ENCODE data around the gene MRPS9.

The MRPS9 gene

GRCh38 chr2:105099153-105099552 lies 61.3 kb downstream of the MRPS9 start:
- no peaks in the 10 kb centered on the region for H3K27me3 ChIP-seq (ENCODE audit: control insufficient read depth in 5 of 5, insufficient read depth in 4 of 5, low read length in 5 of 5)
- H3K9me3 ChIP-seq (ENCODE audit: control insufficient read depth in 5 of 5, low read length in 5 of 5), result no peaks in the 10 kb centered on the region
- no peak overlapping the region for H3K9ac ChIP-seq (ENCODE audit: low read length in 5 of 5)
- no peak overlapping the region for H3K27ac ChIP-seq (ENCODE audit: low read depth, low read length)
- H3K4me1 ChIP-seq (ENCODE audit: control insufficient read depth in 5 of 5, insufficient read depth in 5 of 5, low read length in 5 of 5), result no peaks in the 10 kb centered on the region
- H3K36me3 ChIP-seq (ENCODE audit: control insufficient read depth in 5 of 5, insufficient read depth in 5 of 5, low read length in 5 of 5), result peaks cover 32 to 61% (median 57%) of the 10 kb centered on the region in 5 donors
- H3K4me3 ChIP-seq (ENCODE audit: low read depth in 1 of 5, low read length in 5 of 5), result no peak overlapping the region

- Histone ChIP-seq H3K4me3 (ENCODE audit: low read depth in 1 of 5, low read length in 5 of 5) (no peak overlapping the region), H3K36me3 (ENCODE audit: control insufficient read depth in 5 of 5, insufficient read depth in 5 of 5, low read length in 5 of 5) (peaks cover 22 to 54% (median 49%) of the 10 kb centered on the region in 5 donors), H3K9me3 (ENCODE audit: control insufficient read depth in 5 of 5, low read length in 5 of 5) (no peaks in the 10 kb centered on the region)
These were observed 62.4 kb downstream of the MRPS9 start for GRCh38 chr2:105100046-105100840.

GRCh38 chr2:105102001-105102400 lies 64.1 kb downstream of the MRPS9 start:
- no peak overlapping the region for H3K4me3 ChIP-seq (ENCODE audit: low read depth in 1 of 5, low read length in 5 of 5)
- peaks cover 22 to 54% (median 45%) of the 10 kb centered on the region in 5 donors for H3K36me3 ChIP-seq (ENCODE audit: control insufficient read depth in 5 of 5, insufficient read depth in 5 of 5, low read length in 5 of 5)
- no peak overlapping the region for H3K27ac ChIP-seq (ENCODE audit: low read depth, low read length)
- no peaks in the 10 kb centered on the region for H3K4me1 ChIP-seq (ENCODE audit: control insufficient read depth in 5 of 5, insufficient read depth in 5 of 5, low read length in 5 of 5)
- H3K27me3 ChIP-seq (ENCODE audit: control insufficient read depth in 5 of 5, insufficient read depth in 4 of 5, low read length in 5 of 5), result no peaks in the 10 kb centered on the region
- no peak overlapping the region for H3K9ac ChIP-seq (ENCODE audit: low read length in 5 of 5)
- H3K9me3 ChIP-seq (ENCODE audit: control insufficient read depth in 5 of 5, low read length in 5 of 5), result no peaks in the 10 kb centered on the region

More at GRCh38 chr2:105100046-105100840, 62.4 kb downstream of the MRPS9 start:
- Histone ChIP-seq H3K4me1 (ENCODE audit: control insufficient read depth in 5 of 5, insufficient read depth in 5 of 5, low read length in 5 of 5) (no peaks in the 10 kb centered on the region), H3K27me3 (ENCODE audit: control insufficient read depth in 5 of 5, insufficient read depth in 4 of 5, low read length in 5 of 5) (no peaks in the 10 kb centered on the region), H3K27ac (ENCODE audit: low read depth, low read length) (no peak overlapping the region), H3K9ac (ENCODE audit: low read length in 5 of 5) (no peak overlapping the region)

- Histone ChIP-seq H3K9me3 (ENCODE audit: control insufficient read depth in 5 of 5, low read length in 5 of 5) (no peaks in the 10 kb centered on the region), H3K27ac (ENCODE audit: low read depth, low read length) (no peak overlapping the region), H3K4me3 (ENCODE audit: low read depth in 1 of 5, low read length in 5 of 5) (no peak overlapping the region), H3K9ac (ENCODE audit: low read length in 5 of 5) (no peak overlapping the region), H3K4me1 (ENCODE audit: control insufficient read depth in 5 of 5, insufficient read depth in 5 of 5, low read length in 5 of 5) (no peaks in the 10 kb centered on the region), H3K27me3 (ENCODE audit: control insufficient read depth in 5 of 5, insufficient read depth in 4 of 5, low read length in 5 of 5) (no peaks in the 10 kb centered on the region), H3K36me3 (ENCODE audit: control insufficient read depth in 5 of 5, insufficient read depth in 5 of 5, low read length in 5 of 5) (peaks cover 18 to 45% (median 35%) of the 10 kb centered on the region in 5 donors)
These were observed 65.1 kb downstream of the MRPS9 start for GRCh38 chr2:105102963-105103421.

- Histone ChIP-seq H3K36me3 (ENCODE audit: control insufficient read depth in 5 of 5, insufficient read depth in 5 of 5, low read length in 5 of 5) (peaks cover 15 to 43% (median 31%) of the 10 kb centered on the region in 5 donors), H3K27ac (ENCODE audit: low read depth, low read length) (no peak overlapping the region)
These were observed 65.6 kb downstream of the MRPS9 start for GRCh38 chr2:105103481-105103880.

GRCh38 chr2:105104208-105104731 lies 66.4 kb downstream of the MRPS9 start:
- peaks cover 10 to 38% (median 28%) of the 10 kb centered on the region in 5 donors for H3K36me3 ChIP-seq (ENCODE audit: control insufficient read depth in 5 of 5, insufficient read depth in 5 of 5, low read length in 5 of 5)
- no peaks in the 10 kb centered on the region for H3K27me3 ChIP-seq (ENCODE audit: control insufficient read depth in 5 of 5, insufficient read depth in 4 of 5, low read length in 5 of 5)
- no peak overlapping the region for H3K9ac ChIP-seq (ENCODE audit: low read length in 5 of 5)
- no peak overlapping the region for H3K4me3 ChIP-seq (ENCODE audit: low read depth in 1 of 5, low read length in 5 of 5)
- H3K4me1 ChIP-seq (ENCODE audit: control insufficient read depth in 5 of 5, insufficient read depth in 5 of 5, low read length in 5 of 5), result no peaks in the 10 kb centered on the region
- no peaks in the 10 kb centered on the region for H3K9me3 ChIP-seq (ENCODE audit: control insufficient read depth in 5 of 5, low read length in 5 of 5)
- no peak overlapping the region for H3K27ac ChIP-seq (ENCODE audit: low read depth, low read length)

More at GRCh38 chr2:105103481-105103880, 65.6 kb downstream of the MRPS9 start:
- H3K27me3 ChIP-seq (ENCODE audit: control insufficient read depth in 5 of 5, insufficient read depth in 4 of 5, low read length in 5 of 5), result no peaks in the 10 kb centered on the region
- no peaks in the 10 kb centered on the region for H3K4me1 ChIP-seq (ENCODE audit: control insufficient read depth in 5 of 5, insufficient read depth in 5 of 5, low read length in 5 of 5)
- H3K9me3 ChIP-seq (ENCODE audit: control insufficient read depth in 5 of 5, low read length in 5 of 5), result no peaks in the 10 kb centered on the region
- no peak overlapping the region for H3K9ac ChIP-seq (ENCODE audit: low read length in 5 of 5)
- no peak overlapping the region for H3K4me3 ChIP-seq (ENCODE audit: low read depth in 1 of 5, low read length in 5 of 5)

GRCh38 chr2:105110295-105110829 lies 72.5 kb downstream of the MRPS9 start:
- no peaks in the 10 kb centered on the region for H3K9me3 ChIP-seq (ENCODE audit: control insufficient read depth in 5 of 5, low read length in 5 of 5)
- no peak overlapping the region for H3K9ac ChIP-seq (ENCODE audit: low read length in 5 of 5)
- H3K27ac ChIP-seq (ENCODE audit: low read depth, low read length), result no peak overlapping the region
- no peak overlapping the region for H3K4me3 ChIP-seq (ENCODE audit: low read depth in 1 of 5, low read length in 5 of 5)
- no peaks in the 10 kb centered on the region for H3K4me1 ChIP-seq (ENCODE audit: control insufficient read depth in 5 of 5, insufficient read depth in 5 of 5, low read length in 5 of 5)
- no peaks in the 10 kb centered on the region for H3K27me3 ChIP-seq (ENCODE audit: control insufficient read depth in 5 of 5, insufficient read depth in 4 of 5, low read length in 5 of 5)
- H3K36me3 ChIP-seq (ENCODE audit: control insufficient read depth in 5 of 5, insufficient read depth in 5 of 5, low read length in 5 of 5), result peaks cover 0 to 8% (median 3%) of the 10 kb centered on the region in 5 donors

- Histone ChIP-seq H3K4me3 (ENCODE audit: low read depth in 1 of 5, low read length in 5 of 5) (no peak overlapping the region), H3K27ac (ENCODE audit: low read depth, low read length) (no peak overlapping the region), H3K9ac (ENCODE audit: low read length in 5 of 5) (no peak overlapping the region), H3K9me3 (ENCODE audit: control insufficient read depth in 5 of 5, low read length in 5 of 5) (no peaks in the 10 kb centered on the region), H3K27me3 (ENCODE audit: control insufficient read depth in 5 of 5, insufficient read depth in 4 of 5, low read length in 5 of 5) (no peaks in the 10 kb centered on the region), H3K4me1 (ENCODE audit: control insufficient read depth in 5 of 5, insufficient read depth in 5 of 5, low read length in 5 of 5) (no peaks in the 10 kb centered on the region), H3K36me3 (ENCODE audit: control insufficient read depth in 5 of 5, insufficient read depth in 5 of 5, low read length in 5 of 5) (peaks cover 0 to 8% (median 3%) of the 10 kb centered on the region in 5 donors)
These were observed 73.7 kb downstream of the MRPS9 start for GRCh38 chr2:105111365-105112150.

- Histone ChIP-seq H3K9ac (ENCODE audit: low read length in 5 of 5) (no peak overlapping the region), H3K4me3 (ENCODE audit: low read depth in 1 of 5, low read length in 5 of 5) (no peak overlapping the region), H3K4me1 (ENCODE audit: control insufficient read depth in 5 of 5, insufficient read depth in 5 of 5, low read length in 5 of 5) (no peaks in the 10 kb centered on the region), H3K27ac (ENCODE audit: low read depth, low read length) (no peak overlapping the region), H3K27me3 (ENCODE audit: control insufficient read depth in 5 of 5, insufficient read depth in 4 of 5, low read length in 5 of 5) (no peaks in the 10 kb centered on the region), H3K9me3 (ENCODE audit: control insufficient read depth in 5 of 5, low read length in 5 of 5) (no peaks in the 10 kb centered on the region), H3K36me3 (ENCODE audit: control insufficient read depth in 5 of 5, insufficient read depth in 5 of 5, low read length in 5 of 5) (peaks cover 0 to 8% (median 3%) of the 10 kb centered on the region in 5 donors)
These were observed 74.5 kb downstream of the MRPS9 start for GRCh38 chr2:105112345-105112744.
